HCT116 (cell line): ENCODE results near the gene NF1. TPM values are rescaled to one million over a fixed set of nuclear protein-coding genes. Genes with fewer than 3 reads are reported as not detected.

ENCODE experiments used
- ATAC-seq: fragments of 200-7000 bp; cut with Tn5 transposase; 2 replicates; pipeline ENCODE4 v1.9.1; 2020; ENCODE audit warnings: mild to moderate bottlenecking, moderate library complexity
- BruUV-seq: library from RNA; stranded (reverse); fragments of 400-500 nt; replicated peaks from 2 replicates; lab custom pipeline; 2021; lab: Mats Ljungman, UMichigan
- CTCF ChIA-PET: fragments of 300-600 bp; sonication (Branson Sonifier 250); formaldehyde crosslinking; loops from one replicate; lab custom pipeline; 2021; ENCODE audit warnings: antibody characterized with exemption; lab: Charles Lee
- POLR2A ChIA-PET: fragments of 300-600, 350-600 bp; sonication (Branson Sonifier 250); formaldehyde crosslinking; loops from one replicate; lab custom pipeline; 2021; ENCODE audit warnings: antibody characterized with exemption; lab: Charles Lee
- RAD21 ChIA-PET, 2 experiments: fragments of 300-600 bp; sonication (Branson Sonifier 250); formaldehyde crosslinking; loops; one replicate each; lab custom pipeline; 2023; ENCODE audit warnings: low total read pairs in 2 of 2; ENCODE audit not compliant: uncharacterized antibody in 2 of 2, unreplicated experiment in 2 of 2, low non-redundant PET in 1 of 2; lab: Charles Lee
- DNase-seq: peaks from one replicate; pipeline ENCODE4 v3.0.0-alpha.2; 2010; ENCODE audit warnings: low read depth, low spot score
- H2AFZ ChIP-seq: fragments of 200-600 bp; shearing (Covaris generic), sonication (generic); 2 replicates; pipeline ENCODE4 v1.6.1; 2017; ENCODE audit warnings: low read depth, mixed run types, mixed read lengths, antibody characterized with exemption, low read length; ENCODE audit not compliant: poor library complexity, severe bottlenecking
- H3K27ac ChIP-seq: 2 replicates; pipeline ENCODE4 v1.5.1; 2012; ENCODE audit warnings: low read depth, low read length
- H3K27me3 ChIP-seq: fragments of 200-600 bp; sonication (generic); 2 replicates; pipeline ENCODE4 v1.6.1; 2016; ENCODE audit warnings: mixed run types, low read length, mixed read lengths; ENCODE audit not compliant: insufficient read depth
- H3K36me3 ChIP-seq, 2 experiments: fragments of 200-500 bp in 1 of 2; fragments of 200-600 bp in 1 of 2; sonication (Bioruptor generic) in 1 of 2; sonication (generic) in 1 of 2; 2 replicates each; pipeline versions ENCODE4 v1.5.1 to v1.6.1; 2014 to 2016; ENCODE audit warnings: low read length in 2 of 2, inconsistent platforms in 1 of 2, mixed read lengths in 1 of 2, mixed run types in 1 of 2; ENCODE audit not compliant: insufficient read depth in 2 of 2, control insufficient read depth in 1 of 2
- H3K4me1 ChIP-seq, 2 experiments: fragments of 200-600 bp in 1 of 2; sonication (generic) in 1 of 2; 2 replicates each; pipeline versions ENCODE4 v1.5.1 to v1.6.1; 2012 to 2017; ENCODE audit warnings: low read length in 2 of 2, inconsistent platforms in 1 of 2, mild to moderate bottlenecking in 1 of 2, mixed read lengths in 1 of 2, mixed run types in 1 of 2, moderate library complexity in 1 of 2; ENCODE audit not compliant: insufficient read depth in 2 of 2, control insufficient read depth in 1 of 2
- H3K4me2 ChIP-seq: fragments of 200-600 bp; sonication (generic); 2 replicates; pipeline ENCODE4 v1.6.1; 2017; ENCODE audit warnings: mixed run types, low read length, mixed read lengths
- H3K4me3 ChIP-seq, 2 experiments: fragments of 200-600 bp in 1 of 2; sonication (generic) in 1 of 2; replicated peaks in 1 of 2; 2 replicates each; pipeline ENCODE4 v1.5.1; 2011 to 2016; ENCODE audit warnings: low read length in 2 of 2, control low read depth in 1 of 2, low read depth in 1 of 2, mild to moderate bottlenecking in 1 of 2, mixed read lengths in 1 of 2, mixed run types in 1 of 2
- H3K79me2 ChIP-seq: fragments of 200-600 bp; sonication (generic); 2 replicates; pipeline ENCODE4 v1.6.1; 2017; ENCODE audit warnings: mild to moderate bottlenecking, mixed run types, low read length, moderate library complexity, mixed read lengths; ENCODE audit not compliant: insufficient read depth
- H3K9ac ChIP-seq: fragments of 200-600 bp; sonication (generic); 2 replicates; pipeline ENCODE4 v1.6.1; 2016; ENCODE audit warnings: low read length, mixed read lengths
- H3K9me2 ChIP-seq: fragments of 200-600 bp; sonication (generic), shearing (Covaris generic); 2 replicates; pipeline ENCODE4 v1.6.1; 2017; ENCODE audit warnings: mixed run types, mild to moderate bottlenecking, moderate library complexity; ENCODE audit not compliant: insufficient read depth
- H3K9me3 ChIP-seq, 2 experiments: fragments of 200-500 bp in 1 of 2; fragments of 200-600 bp in 1 of 2; sonication (Bioruptor generic) in 1 of 2; sonication (generic) in 1 of 2; 2 replicates each; pipeline ENCODE4 v1.6.1; 2014 to 2017; ENCODE audit warnings: low read length in 2 of 2, mixed read lengths in 2 of 2, inconsistent platforms in 1 of 2, low read depth in 1 of 2, mild to moderate bottlenecking in 1 of 2, mixed run types in 1 of 2, moderate library complexity in 1 of 2; ENCODE audit not compliant: control insufficient read depth in 1 of 2, insufficient read depth in 1 of 2
- H4K20me1 ChIP-seq: fragments of 200-600 bp; sonication (generic), shearing (Covaris generic); 2 replicates; pipeline ENCODE4 v1.6.1; 2017; ENCODE audit warnings: mixed run types, mild to moderate bottlenecking, moderate library complexity; ENCODE audit not compliant: insufficient read depth
- ELF1 ChIP-seq: IDR thresholded peaks from 2 replicates; pipeline ENCODE4 v1.6.1; 2012; ENCODE audit warnings: low read depth, borderline replicate concordance
- EZH2phosphoT487 ChIP-seq: fragments of 200-600 bp; IDR thresholded peaks from 2 replicates; pipeline ENCODE4 v1.6.1; 2018; ENCODE audit warnings: antibody characterized with exemption, borderline replicate concordance
- FOSL1 ChIP-seq: IDR thresholded peaks from 2 replicates; pipeline ENCODE4 v1.6.1; 2012; ENCODE audit warnings: low read depth
- TCF7L2 ChIP-seq: IDR thresholded peaks from 2 replicates; pipeline ENCODE4 v1.7.0; 2011; ENCODE audit warnings: borderline replicate concordance, inconsistent platforms; ENCODE audit not compliant: insufficient read depth, insufficient read length; ENCODE audit errors: extremely low read depth
- YY1 ChIP-seq: IDR thresholded peaks from 2 replicates; pipeline ENCODE4 v1.6.1; 2011; ENCODE audit warnings: low read length, low read depth, moderate library complexity, mild to moderate bottlenecking; ENCODE audit not compliant: insufficient replicate concordance; ENCODE audit errors: extremely low read depth
- ZFX ChIP-seq: fragments of 450-650 bp; IDR thresholded peaks from 2 replicates; pipeline ENCODE4 v1.6.1; 2017
- ZNF274 ChIP-seq: fragments of 200-500 bp; sonication (Bioruptor generic); IDR thresholded peaks from 2 replicates; pipeline ENCODE4 v1.6.1; 2014; ENCODE audit warnings: mild to moderate bottlenecking, low read depth, low read length, inconsistent platforms
- intact Hi-C: fragments of 100-400 bp; cut with micrococcal nuclease; formaldehyde crosslinking; loops from 2 replicates; pipeline ENCODE4 v1.10.0; 2022
- total RNA-seq: library from RNA; stranded (reverse); gene quantifications from one replicate; pipeline ENCODE4 v1.2.1, GENCODE V29; 2021; ENCODE audit not compliant: unreplicated experiment
- TF ChIP-seq, protein P1 (sequence below): IDR thresholded peaks from 2 replicates; pipeline ENCODE4 v1.6.1; 2012

Gene NF1
- total RNA-seq, 1 experiment from 2014 or later: 20.8 TPM

DNA sequence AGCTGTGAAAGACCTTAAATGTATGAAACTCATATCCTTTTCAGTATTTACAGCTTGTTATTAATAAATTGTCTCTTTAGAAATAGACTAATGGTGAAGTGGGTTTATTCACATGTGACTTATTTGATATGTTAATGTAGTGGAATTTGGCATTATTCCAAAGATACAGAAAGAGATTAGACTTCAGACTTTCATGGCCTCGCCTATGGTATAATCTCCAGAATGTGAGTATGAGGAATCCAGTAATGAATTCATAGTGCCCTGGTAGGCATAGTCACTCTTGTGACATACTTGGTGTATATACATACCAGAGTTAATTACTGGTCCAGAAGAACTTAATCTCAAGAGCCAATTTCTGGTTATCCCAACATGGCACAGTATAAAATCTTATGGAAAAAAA, 129.6 kb downstream of the NF1 start:
- ATAC-seq: no peak
- POLR2A ChIA-PET: no interaction called here
- H3K4me3 ChIP-seq: no peak overlapping the region

DNA sequence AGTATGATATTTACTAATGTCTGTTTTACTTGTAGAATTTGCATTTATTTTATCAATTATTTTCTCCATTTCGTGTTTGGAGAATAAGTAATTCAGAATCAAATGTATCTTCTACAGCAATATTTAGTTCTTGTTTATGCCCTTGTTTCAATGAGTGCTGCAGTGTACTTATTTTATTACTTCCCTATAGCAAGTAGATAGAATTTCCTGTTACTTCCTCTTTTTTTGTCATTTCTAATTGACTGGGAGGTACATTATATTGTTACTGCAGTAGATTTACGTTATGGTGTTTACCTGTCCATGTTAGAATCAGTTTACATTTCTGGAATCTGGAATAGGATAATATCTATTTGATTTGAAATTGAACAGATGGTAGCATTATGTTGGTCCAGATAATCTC, 131.1 kb downstream of the NF1 start:
- H3K36me3 ChIP-seq: peaks cover 0 to 7% of the 10 kb centered on the region in 2 experiments; a peak in 1 of 4 replicates
- no peaks in the 10 kb centered on the region for H3K4me1 ChIP-seq
- no peaks in the 10 kb centered on the region for H3K27me3 ChIP-seq
- no peaks in the 10 kb centered on the region for H3K9me2 ChIP-seq
- no peak overlapping the region for H3K4me3 ChIP-seq
- no peaks in the 10 kb centered on the region for H3K9me3 ChIP-seq
- ChIA-PET CTCF (no interaction called here), RAD21 (no interaction called here), POLR2A (no interaction called here)
- H3K27ac ChIP-seq: no peak overlapping the region
- BruUV-seq: no TSS peak
- H3K4me2 ChIP-seq: no peak overlapping the region
- no peaks in the 10 kb centered on the region for H4K20me1 ChIP-seq
- intact Hi-C loops: no loop called here
- no peak overlapping the region for H2AFZ ChIP-seq
- H3K9ac ChIP-seq: no peak overlapping the region
- ATAC-seq (no peak), DNase-seq (no peak)
- no peaks in the 10 kb centered on the region for H3K79me2 ChIP-seq
- TF ChIP-seq YY1 (no peak), ELF1 (no peak), FOSL1 (no peak), EZH2phosphoT487 (no peak), ZFX (no peak)

More for the DNA sequence above, 129.6 kb downstream of the NF1 start:
- Histone ChIP-seq H3K4me2 (no peak overlapping the region), H3K36me3 (peaks cover 0 to 7% of the 10 kb centered on the region in 2 experiments; a peak in 1 of 4 replicates), H3K79me2 (no peaks in the 10 kb centered on the region), H3K4me1 (no peaks in the 10 kb centered on the region), H4K20me1 (no peaks in the 10 kb centered on the region), H3K9me2 (no peaks in the 10 kb centered on the region), H2AFZ (no peak overlapping the region), H3K9me3 (no peaks in the 10 kb centered on the region), H3K9ac (no peak overlapping the region), H3K27me3 (no peaks in the 10 kb centered on the region), H3K27ac (no peak overlapping the region)
- intact Hi-C loops: no loop called here
- DNase-seq: no peak
- no TSS peak for BruUV-seq
- RAD21 ChIA-PET: no interaction called here
- CTCF ChIA-PET: no interaction called here
- TF ChIP-seq, protein P1, sequence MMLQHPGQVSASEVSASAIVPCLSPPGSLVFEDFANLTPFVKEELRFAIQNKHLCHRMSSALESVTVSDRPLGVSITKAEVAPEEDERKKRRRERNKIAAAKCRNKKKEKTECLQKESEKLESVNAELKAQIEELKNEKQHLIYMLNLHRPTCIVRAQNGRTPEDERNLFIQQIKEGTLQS: no peak
- TF ChIP-seq TCF7L2 (no peak), ZNF274 (no peak)
